Left lung (tissue), 10 donors: ENCODE data around the gene FER. TPM values are rescaled to one million over a fixed set of nuclear protein-coding genes. Genes with fewer than 3 reads are reported as not detected.
A peak's percentile ranks its signal among the peaks of the same experiment; 100 is the strongest.

Experiments used
- ATAC-seq: fragments of 200-7000 bp; cut with Tn5 transposase; one replicate; pipeline ENCODE4 v1.9.1; 2020; ENCODE audit warnings: moderate library complexity
- DNase-seq, 4 donors: peaks; one replicate each; pipeline ENCODE4 v3.0.0-alpha.2; 2013 to 2020
- H3K27ac ChIP-seq, 2 donors: fragments of 200-600 bp; sonication (generic) in 1 of 2; one replicate each; pipeline versions ENCODE4 v1.5.0 to v1.8.0; 2020 to 2021
- H3K27me3 ChIP-seq, 2 donors: fragments of 200-600 bp; sonication (generic) in 1 of 2; one replicate each; pipeline versions ENCODE4 v1.5.0 to v1.8.0; 2020 to 2021
- H3K36me3 ChIP-seq, 2 donors: fragments of 200-600 bp; sonication (generic) in 1 of 2; one replicate each; pipeline versions ENCODE4 v1.5.0 to v1.8.0; 2020 to 2021
- H3K4me1 ChIP-seq, 2 donors: fragments of 200-600 bp; one replicate each; pipeline ENCODE4 v1.8.0; 2021
- H3K4me3 ChIP-seq, 2 donors: fragments of 200-600 bp; sonication (generic) in 1 of 2; one replicate each; pipeline versions ENCODE4 v1.5.0 to v1.8.0; 2020 to 2021; ENCODE audit warnings: mild to moderate bottlenecking in 1 of 2
- H3K9me3 ChIP-seq, 2 donors: fragments of 200-600 bp; sonication (generic) in 1 of 2; one replicate each; pipeline versions ENCODE4 v1.5.0 to v1.8.0; 2020 to 2021
- intact Hi-C, 2 donors: fragments of 100-400 bp; cut with DNase I; formaldehyde crosslinking; loops; one replicate each; pipeline versions ENCODE4 v1.11.2 to v1.14.2; 2022
- polyA plus RNA-seq, 6 donors: library from polyadenylated mRNA; unstranded; fragments of 120-200 nt; gene quantifications; one replicate each; pipeline ENCODE4 v1.2.1, GENCODE V29; 2013; ENCODE audit not compliant: insufficient read length in 6 of 6
- total RNA-seq, 2 donors: library from RNA; stranded (reverse); fragmentation: NEBNext Ultra II Directional; extraction: Animal tissue kit (Norgen Biotek cat#: 25700); gene quantifications; one replicate each; pipeline ENCODE4 v1.2.1, GENCODE V29; 2021
- TF ChIP-seq, protein P1 (sequence below), 2 donors: fragments of 200-600 bp; sonication (generic) in 1 of 2; IDR thresholded peaks; one replicate each; pipeline versions ENCODE4 v1.5.0 to v1.8.0; 2021; ENCODE audit warnings: antibody characterized with exemption in 2 of 2
- donor health status: DM: no; HTN: yes; CAD: no.
- donor health status: DM: no; HTN: no; CAD: no.

The FER gene
- total and polyA plus RNA-seq, 8 donors, result 16.6 to 27.0 (median 19.4) TPM

DNA sequence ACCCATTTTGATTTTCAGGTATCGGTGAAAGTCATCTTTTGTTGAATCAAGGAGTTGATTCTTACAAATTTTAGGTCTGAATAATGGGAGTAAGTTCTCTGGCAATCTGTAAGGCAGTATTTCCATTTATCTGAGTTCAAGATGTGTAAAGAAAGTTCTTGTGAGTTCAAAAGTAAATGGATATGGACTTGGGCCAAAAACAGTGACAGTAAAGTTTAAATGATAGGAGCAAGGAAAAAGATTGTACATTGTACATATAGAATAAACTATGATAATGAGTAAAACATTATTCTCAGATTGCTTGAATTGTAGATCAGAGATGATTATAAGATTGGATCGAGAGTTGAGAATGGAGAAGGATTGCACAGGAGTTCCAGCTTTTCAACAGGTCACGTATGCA is 332.8 kb downstream of the FER start:
- no peak overlapping the region for H3K27ac ChIP-seq
- intact Hi-C loops, result no loop called here

DNA sequence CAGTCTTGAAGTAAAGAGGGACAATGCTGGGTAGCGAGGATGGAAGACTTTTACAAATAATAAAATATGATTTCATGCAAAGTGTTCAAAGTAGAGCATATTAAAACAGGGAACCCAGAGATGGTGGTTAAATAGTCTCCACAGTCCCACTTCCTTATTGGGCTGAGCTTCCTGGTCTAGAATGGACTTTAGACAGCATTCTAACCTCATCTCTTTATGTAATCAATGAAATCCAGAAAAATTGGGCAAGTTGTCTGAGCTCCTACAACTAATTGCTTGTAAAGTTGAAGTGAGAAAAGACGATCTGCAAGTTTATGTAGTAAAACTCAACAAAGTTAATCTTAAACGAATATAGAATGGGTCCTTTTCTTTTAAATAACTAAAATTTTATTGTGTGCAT is 333.2 kb downstream of the FER start:
- no peaks in the 10 kb centered on the region for H3K36me3 ChIP-seq
- intact Hi-C loops, result no loop called here
- H3K4me1 ChIP-seq, result no peaks in the 10 kb centered on the region
- H3K4me3 ChIP-seq, result no peak overlapping the region
- ATAC-seq (no peak), DNase-seq (no peak)
- H3K9me3 ChIP-seq, result no peaks in the 10 kb centered on the region
- no peaks in the 10 kb centered on the region for H3K27me3 ChIP-seq
- TF ChIP-seq, protein P1, sequence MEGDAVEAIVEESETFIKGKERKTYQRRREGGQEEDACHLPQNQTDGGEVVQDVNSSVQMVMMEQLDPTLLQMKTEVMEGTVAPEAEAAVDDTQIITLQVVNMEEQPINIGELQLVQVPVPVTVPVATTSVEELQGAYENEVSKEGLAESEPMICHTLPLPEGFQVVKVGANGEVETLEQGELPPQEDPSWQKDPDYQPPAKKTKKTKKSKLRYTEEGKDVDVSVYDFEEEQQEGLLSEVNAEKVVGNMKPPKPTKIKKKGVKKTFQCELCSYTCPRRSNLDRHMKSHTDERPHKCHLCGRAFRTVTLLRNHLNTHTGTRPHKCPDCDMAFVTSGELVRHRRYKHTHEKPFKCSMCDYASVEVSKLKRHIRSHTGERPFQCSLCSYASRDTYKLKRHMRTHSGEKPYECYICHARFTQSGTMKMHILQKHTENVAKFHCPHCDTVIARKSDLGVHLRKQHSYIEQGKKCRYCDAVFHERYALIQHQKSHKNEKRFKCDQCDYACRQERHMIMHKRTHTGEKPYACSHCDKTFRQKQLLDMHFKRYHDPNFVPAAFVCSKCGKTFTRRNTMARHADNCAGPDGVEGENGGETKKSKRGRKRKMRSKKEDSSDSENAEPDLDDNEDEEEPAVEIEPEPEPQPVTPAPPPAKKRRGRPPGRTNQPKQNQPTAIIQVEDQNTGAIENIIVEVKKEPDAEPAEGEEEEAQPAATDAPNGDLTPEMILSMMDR (IDR thresholded peaks at IDR 0.05), result no peak
- H3K27ac ChIP-seq, result no peak overlapping the region

More for the DNA sequence above, 332.8 kb downstream of the FER start:
- TF ChIP-seq, protein P1 (IDR thresholded peaks at IDR 0.05), result no peak
- H3K9me3 ChIP-seq, result no peaks in the 10 kb centered on the region
- H3K27me3 ChIP-seq, result no peaks in the 10 kb centered on the region
- no peak for DNase-seq
- no peaks in the 10 kb centered on the region for H3K4me1 ChIP-seq
- no peak overlapping the region for H3K4me3 ChIP-seq
- no peak for ATAC-seq
- no peaks in the 10 kb centered on the region for H3K36me3 ChIP-seq

DNA sequence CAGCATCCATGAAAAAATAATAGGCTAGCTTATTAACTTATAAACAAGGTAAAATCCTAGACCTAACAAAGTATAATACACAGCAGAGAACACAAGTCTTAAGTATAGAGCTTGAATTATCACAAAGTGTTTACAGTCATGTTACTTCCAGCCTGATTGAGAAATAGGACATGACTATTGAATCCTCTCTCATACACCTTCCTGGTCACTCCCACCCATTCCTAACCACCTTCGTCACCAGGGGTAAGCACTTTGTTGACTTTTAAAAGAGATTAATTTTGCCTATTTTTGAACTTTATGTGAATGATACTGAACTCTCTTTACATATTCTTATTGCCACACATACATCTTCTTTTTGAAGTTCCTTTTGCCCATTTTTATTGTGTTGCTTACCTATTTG is 336.2 kb downstream of the FER start:
- no peak for DNase-seq
- intact Hi-C loops, result no loop called here
- Histone ChIP-seq H3K4me1 (no peaks in the 10 kb centered on the region), H3K9me3 (no peaks in the 10 kb centered on the region), H3K27ac (no peak overlapping the region), H3K27me3 (no peaks in the 10 kb centered on the region), H3K4me3 (no peak overlapping the region), H3K36me3 (no peaks in the 10 kb centered on the region)
- peak; percentile 44 for ATAC-seq
- TF ChIP-seq, protein P1 (IDR thresholded peaks at IDR 0.05), result no peak

DNA sequence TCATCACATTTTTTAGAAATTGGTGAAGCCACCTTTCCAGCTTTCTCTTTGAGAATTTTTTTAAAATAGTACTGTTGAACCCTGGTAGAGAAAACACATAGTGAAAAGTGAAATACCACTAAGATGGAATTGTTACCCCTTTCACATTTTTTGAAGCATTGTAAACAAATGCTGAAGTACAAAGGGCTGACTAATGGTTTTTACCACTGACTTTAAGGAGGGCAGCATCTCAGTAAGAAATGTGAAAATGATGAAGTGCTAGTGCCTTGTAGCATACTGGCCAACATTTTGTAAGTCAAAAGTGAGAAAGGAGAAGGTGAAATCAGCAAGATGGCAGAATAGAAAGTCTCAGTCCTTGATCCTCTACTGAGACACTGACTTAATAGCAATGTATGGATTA is 341.5 kb downstream of the FER start:
- TF ChIP-seq, protein P1 (IDR thresholded peaks at IDR 0.05), result no peak
- intact Hi-C loops, result no loop called here

DNA sequence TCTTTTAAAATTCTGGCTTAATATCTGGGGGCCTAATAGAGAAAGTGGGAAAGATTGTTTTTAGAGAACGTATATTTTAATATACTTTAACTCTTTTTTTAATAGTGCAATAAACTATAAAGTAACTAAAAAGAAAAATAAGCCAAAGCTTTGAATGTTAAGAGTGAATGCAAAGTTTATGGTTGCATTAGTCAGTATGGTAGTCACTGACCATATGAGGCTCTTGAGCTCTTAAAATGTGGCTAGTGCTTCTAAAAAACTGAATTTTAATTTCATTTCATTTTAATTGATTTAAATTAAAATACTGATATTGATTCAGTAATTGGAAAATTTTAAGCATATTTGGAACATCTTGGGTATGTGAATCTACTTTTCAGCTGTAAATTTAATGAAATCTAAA is 351.4 kb downstream of the FER start:
- DNase-seq (no peak), ATAC-seq (no peak)
- Histone ChIP-seq H3K9me3 (no peaks in the 10 kb centered on the region), H3K4me3 (no peak overlapping the region), H3K27ac (no peak overlapping the region), H3K27me3 (no peaks in the 10 kb centered on the region), H3K4me1 (no peaks in the 10 kb centered on the region), H3K36me3 (no peaks in the 10 kb centered on the region)
- intact Hi-C loops, result no loop called here
- TF ChIP-seq, protein P1 (IDR thresholded peaks at IDR 0.05), result no peak

More for the DNA sequence above, 341.5 kb downstream of the FER start:
- Histone ChIP-seq H3K4me3 (no peak overlapping the region), H3K36me3 (no peaks in the 10 kb centered on the region), H3K4me1 (no peaks in the 10 kb centered on the region), H3K27me3 (no peaks in the 10 kb centered on the region), H3K27ac (no peak overlapping the region), H3K9me3 (no peaks in the 10 kb centered on the region)
- no peak for DNase-seq
- ATAC-seq, result no peak
